ENCODE measurements around the gene SDSL. TPM values are rescaled to one million over a fixed set of nuclear protein-coding genes. Genes with fewer than 3 reads are reported as not detected.

Gene SDSL
- total RNA-seq, 2 donors from 2014 or later, result 4.2 to 7.0 TPM

- ATAC-seq (peak; percentile 9 to 12), DNase-seq (no peak)
- intact Hi-C loops (cut with DNase I), result loop anchor here in 1 of 2 donors (5.0 kb wide), 1 partner anchor 449 kb away; no protein-coding TSS in a partner anchor
These were observed 41.0 kb downstream of the SDSL start for GRCh38 chr12:113462998-113463745.

- ATAC-seq, result no peak
- DNase-seq, result no peak
- intact Hi-C loops (cut with DNase I), result loop anchor here in 1 of 2 donors (5.0 kb wide), 1 partner anchor 448 kb away; no protein-coding TSS in a partner anchor
These were observed 41.7 kb downstream of the SDSL start for GRCh38 chr12:113463746-113464451.

- DNase-seq (no peak), ATAC-seq (no peak)
- intact Hi-C loops (cut with DNase I), result loop anchor here in 1 of 2 donors (5.0 kb wide), 1 partner anchor 448 kb away; no protein-coding TSS in a partner anchor
These were observed 42.2 kb downstream of the SDSL start for GRCh38 chr12:113464452-113464775.

GRCh38 chr12:113464852-113465719, 42.9 kb downstream of the SDSL start:
- intact Hi-C loops (cut with DNase I), result loop anchor here in 1 of 2 donors (5.0 kb wide), 1 partner anchor 447 kb away; no protein-coding TSS in a partner anchor
- ATAC-seq, result no peak
- DNase-seq, result no peak

- DNase-seq, result no peak
- intact Hi-C loops (cut with DNase I), result no loop called here
- ATAC-seq, result no peak
These were observed 43.8 kb downstream of the SDSL start for GRCh38 chr12:113465808-113466453.

- DNase-seq, result no peak
- no peak for ATAC-seq
- intact Hi-C loops (cut with DNase I), result no loop called here
These were observed 44.4 kb downstream of the SDSL start for GRCh38 chr12:113466454-113467141.

GRCh38 chr12:113467142-113467501, 44.9 kb downstream of the SDSL start:
- ATAC-seq (no peak), DNase-seq (no peak)
- intact Hi-C loops (cut with DNase I), result no loop called here

GRCh38 chr12:113467502-113468364, 45.6 kb downstream of the SDSL start:
- DNase-seq (no peak), ATAC-seq (no peak)

GRCh38 chr12:113468365-113469223, 46.4 kb downstream of the SDSL start:
- intact Hi-C loops (cut with DNase I), result no loop called here
- DNase-seq (no peak), ATAC-seq (no peak)

More at GRCh38 chr12:113467502-113468364, 45.6 kb downstream of the SDSL start:
- intact Hi-C loops (cut with DNase I), result no loop called here

- intact Hi-C loops (cut with DNase I), result no loop called here
- DNase-seq (no peak), ATAC-seq (no peak)
These were observed 47.2 kb downstream of the SDSL start for GRCh38 chr12:113469224-113469948.

- DNase-seq, result no peak
- intact Hi-C loops (cut with DNase I), result no loop called here
- ATAC-seq, result no peak
These were observed 48.0 kb downstream of the SDSL start for GRCh38 chr12:113469949-113470743.

GRCh38 chr12:113470871-113471618, 48.9 kb downstream of the SDSL start:
- intact Hi-C loops (cut with DNase I), result no loop called here
- DNase-seq (no peak), ATAC-seq (no peak)

- intact Hi-C loops (cut with DNase I), result no loop called here
- DNase-seq (no peak), ATAC-seq (no peak)
These were observed 49.5 kb downstream of the SDSL start, which contains the start of gene LHX5 for GRCh38 chr12:113471619-113472171. LHX5 (minus strand) TSS chr12:113471871; CDS start chr12:113471498, 373 bp downstream.
